Immature natural killer cell (primary cell): ENCODE measurements around the gene PPP1R1A. TPM values are rescaled to one million over a fixed set of nuclear protein-coding genes. Genes with fewer than 3 reads are reported as not detected.

Experiments
- DNase-seq, 3 donors: peaks; one replicate each; pipeline ENCODE4 v3.0.0; 2022; ENCODE audit warnings: mixed read lengths in 1 of 3
- H3K27ac Mint-ChIP-seq, 6 donors: one replicate each; pipeline ENCODE4 v1.8.0; 2020; ENCODE audit warnings: mixed read lengths in 6 of 6, mild to moderate bottlenecking in 5 of 6, inconsistent platforms in 4 of 6, moderate library complexity in 3 of 6
- H3K27me3 Mint-ChIP-seq, 3 donors: one replicate each; pipeline ENCODE4 v1.8.0; 2020 to 2021; ENCODE audit warnings: low read depth in 3 of 3, mild to moderate bottlenecking in 3 of 3, mixed read lengths in 3 of 3, moderate library complexity in 3 of 3, inconsistent platforms in 1 of 3
- H3K36me3 Mint-ChIP-seq, 3 donors: one replicate each; pipeline ENCODE4 v1.8.0; 2020; ENCODE audit warnings: mixed read lengths in 3 of 3, inconsistent platforms in 2 of 3, mild to moderate bottlenecking in 2 of 3
- H3K4me1 Mint-ChIP-seq, 2 donors: one replicate each; pipeline ENCODE4 v1.8.0; 2020; ENCODE audit warnings: inconsistent platforms in 2 of 2, mild to moderate bottlenecking in 2 of 2, mixed read lengths in 2 of 2, moderate library complexity in 1 of 2
- H3K4me3 Mint-ChIP-seq, 5 donors: one replicate each; pipeline ENCODE4 v1.8.0; 2020; ENCODE audit warnings: mild to moderate bottlenecking in 5 of 5, mixed read lengths in 5 of 5, inconsistent platforms in 3 of 5, moderate library complexity in 3 of 5
- H3K9me3 Mint-ChIP-seq, 6 donors: one replicate each; pipeline ENCODE4 v1.8.0; 2020; ENCODE audit warnings: mild to moderate bottlenecking in 6 of 6, mixed read lengths in 6 of 6, inconsistent platforms in 4 of 6, moderate library complexity in 3 of 6
- polyA plus RNA-seq, 3 donors: library from polyadenylated mRNA; unstranded; fragments of 300-500 nt; fragmentation: Illumina TruSeq; gene quantifications; one replicate each; pipeline ENCODE4 v1.2.3, GENCODE V29; 2021

PPP1R1A gene
- polyA plus RNA-seq = not detected

GRCh38 chr12:54588110-54588889, at the start of gene PPP1R1A:
Gene PPP1R1A (minus strand): TSS chr12:54588659. CDS start chr12:54588488, 171 bp downstream.
- no peaks in the 10 kb centered on the region for H3K9me3 Mint-ChIP-seq
- no peak for DNase-seq
- peaks cover 14 to 26% (median 25%) of the 10 kb centered on the region in 3 donors for H3K27me3 Mint-ChIP-seq
- peak within 1 kb of the TSS; percentile 14 to 63 (median 48) for H3K4me3 Mint-ChIP-seq
- peaks cover 0 to 6% of the 10 kb centered on the region in 2 donors for H3K4me1 Mint-ChIP-seq
- H3K36me3 Mint-ChIP-seq = peaks cover 0 to 4% (median 0%) of the 10 kb centered on the region in 3 donors
- peak within 1 kb of the TSS in 1 of 6 donors; percentile 12 for H3K27ac Mint-ChIP-seq

GRCh38 chr12:54634795-54635194, 46.3 kb upstream of the PPP1R1A start, which contains the start of gene LACRT:
Gene LACRT (minus strand): TSS chr12:54634895. CDS start chr12:54634841, 54 bp downstream.
- H3K27me3 Mint-ChIP-seq = peaks cover 0 to 13% (median 8%) of the 10 kb centered on the region in 3 donors
- no peaks in the 10 kb centered on the region for H3K4me1 Mint-ChIP-seq
- no peaks in the 10 kb centered on the region for H3K9me3 Mint-ChIP-seq
- H3K4me3 Mint-ChIP-seq = no peak within 1 kb of the TSS
- no peaks in the 10 kb centered on the region for H3K36me3 Mint-ChIP-seq
- no peak within 1 kb of the TSS for H3K27ac Mint-ChIP-seq
- no peak for DNase-seq

- Mint-ChIP-seq H3K36me3 (no peaks in the 10 kb centered on the region), H3K27ac (no peak overlapping the region), H3K27me3 (peaks cover 0 to 19% (median 8%) of the 10 kb centered on the region in 3 donors), H3K4me3 (no peak overlapping the region), H3K9me3 (peaks cover 0 to under 1% (median 0%) of the 10 kb centered on the region in 6 donors), H3K4me1 (no peaks in the 10 kb centered on the region)
- DNase-seq = no peak
Observed at GRCh38 chr12:54631988-54632728, 43.7 kb upstream of the PPP1R1A start.

GRCh38 chr12:54631551-54631950, 43.1 kb upstream of the PPP1R1A start:
- Mint-ChIP-seq H3K9me3 (peaks cover 0 to 4% (median 0%) of the 10 kb centered on the region in 6 donors), H3K27me3 (peaks cover 1 to 19% (median 8%) of the 10 kb centered on the region in 3 donors), H3K4me1 (no peaks in the 10 kb centered on the region), H3K36me3 (no peaks in the 10 kb centered on the region), H3K4me3 (no peak overlapping the region), H3K27ac (no peak overlapping the region)
- DNase-seq = no peak

GRCh38 chr12:54629925-54630324, 41.5 kb upstream of the PPP1R1A start:
- no peak for DNase-seq
- Mint-ChIP-seq H3K27me3 (peaks cover 4 to 19% (median 7%) of the 10 kb centered on the region in 3 donors), H3K36me3 (no peaks in the 10 kb centered on the region), H3K27ac (no peak overlapping the region), H3K9me3 (peaks cover 0 to 4% (median 0%) of the 10 kb centered on the region in 6 donors), H3K4me1 (no peaks in the 10 kb centered on the region), H3K4me3 (no peak overlapping the region)

GRCh38 chr12:54628186-54628846, 39.9 kb upstream of the PPP1R1A start:
- no peak overlapping the region for H3K27ac Mint-ChIP-seq
- H3K27me3 Mint-ChIP-seq = peaks cover 4 to 17% (median 11%) of the 10 kb centered on the region in 3 donors
- no peak for DNase-seq

GRCh38 chr12:54627304-54627703, 38.8 kb upstream of the PPP1R1A start:
- peaks cover 0 to 4% (median 0%) of the 10 kb centered on the region in 6 donors for H3K9me3 Mint-ChIP-seq
- no peaks in the 10 kb centered on the region for H3K36me3 Mint-ChIP-seq
- DNase-seq = no peak
- no peak overlapping the region for H3K4me3 Mint-ChIP-seq
- H3K27me3 Mint-ChIP-seq = peaks cover 3 to 16% (median 13%) of the 10 kb centered on the region in 3 donors
- no peaks in the 10 kb centered on the region for H3K4me1 Mint-ChIP-seq
- no peak overlapping the region for H3K27ac Mint-ChIP-seq

More at GRCh38 chr12:54628186-54628846, 39.9 kb upstream of the PPP1R1A start:
- Mint-ChIP-seq H3K4me3 (no peak overlapping the region), H3K9me3 (peaks cover 0 to 4% (median 0%) of the 10 kb centered on the region in 6 donors), H3K36me3 (no peaks in the 10 kb centered on the region), H3K4me1 (no peaks in the 10 kb centered on the region)

GRCh38 chr12:54625598-54625997, 37.1 kb upstream of the PPP1R1A start:
- Mint-ChIP-seq H3K4me1 (no peaks in the 10 kb centered on the region), H3K27me3 (peaks cover 6 to 19% (median 13%) of the 10 kb centered on the region in 3 donors), H3K9me3 (peaks cover 0 to 4% (median 0%) of the 10 kb centered on the region in 6 donors)

GRCh38 chr12:54624315-54625279, 36.1 kb upstream of the PPP1R1A start:
- no peak overlapping the region for H3K27ac Mint-ChIP-seq
- no peaks in the 10 kb centered on the region for H3K36me3 Mint-ChIP-seq
- H3K9me3 Mint-ChIP-seq = peaks cover 0 to 4% (median 0%) of the 10 kb centered on the region in 6 donors
- DNase-seq = no peak
- no peak overlapping the region for H3K4me3 Mint-ChIP-seq
- H3K27me3 Mint-ChIP-seq = peaks cover 6 to 13% (median 13%) of the 10 kb centered on the region in 3 donors
- H3K4me1 Mint-ChIP-seq = no peaks in the 10 kb centered on the region

More at GRCh38 chr12:54625598-54625997, 37.1 kb upstream of the PPP1R1A start:
- Mint-ChIP-seq H3K4me3 (no peak overlapping the region), H3K27ac (no peak overlapping the region), H3K36me3 (no peaks in the 10 kb centered on the region)
- DNase-seq = no peak

GRCh38 chr12:54622463-54623183, 34.2 kb upstream of the PPP1R1A start:
- Mint-ChIP-seq H3K36me3 (no peaks in the 10 kb centered on the region), H3K27me3 (peaks cover 6 to 13% (median 12%) of the 10 kb centered on the region in 3 donors), H3K4me3 (no peak overlapping the region)

GRCh38 chr12:54616933-54617680, 28.6 kb upstream of the PPP1R1A start:
- H3K27ac Mint-ChIP-seq = no peak overlapping the region

More at GRCh38 chr12:54622463-54623183, 34.2 kb upstream of the PPP1R1A start:
- Mint-ChIP-seq H3K27ac (no peak overlapping the region), H3K9me3 (peaks cover 0 to 4% (median 0%) of the 10 kb centered on the region in 6 donors), H3K4me1 (no peaks in the 10 kb centered on the region)
- DNase-seq = no peak

More at GRCh38 chr12:54616933-54617680, 28.6 kb upstream of the PPP1R1A start:
- Mint-ChIP-seq H3K27me3 (peaks cover 7 to 23% (median 10%) of the 10 kb centered on the region in 3 donors), H3K4me1 (peaks cover 0 to 9% of the 10 kb centered on the region in 2 donors), H3K9me3 (no peaks in the 10 kb centered on the region), H3K36me3 (no peaks in the 10 kb centered on the region), H3K4me3 (peak overlapping the region in 1 of 5 donors; percentile 15)
- DNase-seq = no peak
